ENCODE data around the gene LRRC36. TPM values are rescaled to one million over a fixed set of nuclear protein-coding genes. Genes with fewer than 3 reads are reported as not detected.

The LRRC36 gene
- total and polyA plus RNA-seq, 10 of the 15 experiments (the other 5 are each of a cell fraction or from before 2014, with no cell fraction given) = 0.45 to 2.0 (median 0.75) TPM; not detected in 1

- TF ChIP-seq ZBTB4 (CRISPR knock-in tag; IDR thresholded peaks at IDR 0.05) (no peak), SMAD1 (IDR thresholded peaks at IDR 0.05; ENCODE audit: low read depth, partially characterized antibody) (no peak), ZNF24 (IDR thresholded peaks at IDR 0.05) (no peak), MTA2 (IDR thresholded peaks at IDR 0.05; ENCODE audit: low read depth) (no peak), YY1 (IDR thresholded peaks at IDR 0.05; ENCODE audit: low read depth, low read length) (no peak)
Measured at GRCh38 chr16:67394155-67395104, 67.8 kb downstream of the LRRC36 start (continued).

GRCh38 chr16:67395105-67395457 is 68.5 kb downstream of the LRRC36 start:
- H3K4me2 ChIP-seq (ENCODE audit: control insufficient read depth, insufficient read depth) = no peak overlapping the region
- no peak for ATAC-seq
- POLR2A ChIA-PET = no interaction called here
- WGBS (ENCODE audit: insufficient coverage, insufficient replicate concordance, low lambda C conversion rate, missing lambda C conversion rate) = 50% methylated on average over 10 of the region's 10 CpGs
- FAIRE-seq = no peak
- no peak overlapping the region for H2AFZ ChIP-seq (ENCODE audit: control insufficient read depth, low read depth, low read length)
- no TSS peak for BruUV-seq (replicated peaks)
- H3K4me1 ChIP-seq (ENCODE audit: control insufficient read depth, insufficient read depth, low read length) = no peaks in the 10 kb centered on the region
- H3K4me3 ChIP-seq = no peak overlapping the region
- no peaks in the 10 kb centered on the region for H4K20me1 ChIP-seq (ENCODE audit: control insufficient read depth, insufficient read depth)
- H3K27ac ChIP-seq (ENCODE audit: control insufficient read depth, insufficient read depth) = no peak overlapping the region
- CTCF ChIA-PET = no interaction called here
- RAD21 ChIA-PET (ENCODE audit: unreplicated experiment) = no interaction called here
- no peak for DNase-seq (ENCODE audit: low read depth, low spot score)
- H3K27me3 ChIP-seq (replicated peaks in 1 of 2; ENCODE audit: control insufficient read depth in 2 of 2, insufficient read depth in 2 of 2, low read length in 1 of 2) = peaks cover 6 to 17% of the 10 kb centered on the region in 2 experiments
- intact Hi-C loops (cut with micrococcal nuclease; ENCODE audit: unreplicated experiment) (loop anchor here (5.0 kb wide), 1 partner anchor 118 kb away; the partner anchor contains the start of gene PLEKHG4), in situ Hi-C loops (cut with MboI) (no loop called here)
- H3K9me3 ChIP-seq (replicated peaks; ENCODE audit: control insufficient read depth, insufficient read depth, low read length) = no peaks in the 10 kb centered on the region
- SMC1A ChIA-PET (ENCODE audit: uncharacterized antibody, unreplicated experiment) = no interaction called here
- H3K36me3 ChIP-seq (ENCODE audit: control insufficient read depth in 2 of 2, insufficient read depth in 2 of 2, low read length in 1 of 2) = no peaks in the 10 kb centered on the region
- no peaks in the 10 kb centered on the region for H3K79me2 ChIP-seq (ENCODE audit: control insufficient read depth, insufficient read depth, low read length)
- no peak overlapping the region for H3K9ac ChIP-seq (ENCODE audit: control insufficient read depth, insufficient read depth, low read length)
- no peak for TF ChIP-seq ZBED1 (IDR thresholded peaks at IDR 0.05; ENCODE audit: borderline replicate concordance)
- no peak for TF ChIP-seq IRF3 (IDR thresholded peaks at IDR 0.05)
- TF ChIP-seq IKZF2 (IDR thresholded peaks at IDR 0.05) = no peak
- no peak for TF ChIP-seq CHD2 (IDR thresholded peaks at IDR 0.05; ENCODE audit: borderline replicate concordance, low read depth, low read length)
- no peak for TF ChIP-seq MTA2 (IDR thresholded peaks at IDR 0.05; ENCODE audit: low read depth)
- no peak for TF ChIP-seq SMC3 (IDR thresholded peaks at IDR 0.05; ENCODE audit: borderline replicate concordance, low read length)
- TF ChIP-seq ATF3 (IDR thresholded peaks at IDR 0.05; ENCODE audit: borderline replicate concordance, extremely low read depth, low read depth, low read length) = no peak
- no peak for TF ChIP-seq NR2C2 (IDR thresholded peaks at IDR 0.05; ENCODE audit: borderline replicate concordance, control insufficient read depth, insufficient read length, low read depth)
- no peak for TF ChIP-seq MTA3 (IDR thresholded peaks at IDR 0.05; ENCODE audit: borderline replicate concordance, low read length)
- no peak for TF ChIP-seq SIX5 (IDR thresholded peaks at IDR 0.05; ENCODE audit: low read depth, low read length, severe bottlenecking)
- no peak for TF ChIP-seq DPF2 (IDR thresholded peaks at IDR 0.05)
